ENCODE data around the gene DAZ4.
"Not testable (repeated sequence)": the region's sequence is repeated elsewhere in the genome, so short reads cannot be mapped to it uniquely, and the experiment has no call there.

The DAZ4 gene, protein sequence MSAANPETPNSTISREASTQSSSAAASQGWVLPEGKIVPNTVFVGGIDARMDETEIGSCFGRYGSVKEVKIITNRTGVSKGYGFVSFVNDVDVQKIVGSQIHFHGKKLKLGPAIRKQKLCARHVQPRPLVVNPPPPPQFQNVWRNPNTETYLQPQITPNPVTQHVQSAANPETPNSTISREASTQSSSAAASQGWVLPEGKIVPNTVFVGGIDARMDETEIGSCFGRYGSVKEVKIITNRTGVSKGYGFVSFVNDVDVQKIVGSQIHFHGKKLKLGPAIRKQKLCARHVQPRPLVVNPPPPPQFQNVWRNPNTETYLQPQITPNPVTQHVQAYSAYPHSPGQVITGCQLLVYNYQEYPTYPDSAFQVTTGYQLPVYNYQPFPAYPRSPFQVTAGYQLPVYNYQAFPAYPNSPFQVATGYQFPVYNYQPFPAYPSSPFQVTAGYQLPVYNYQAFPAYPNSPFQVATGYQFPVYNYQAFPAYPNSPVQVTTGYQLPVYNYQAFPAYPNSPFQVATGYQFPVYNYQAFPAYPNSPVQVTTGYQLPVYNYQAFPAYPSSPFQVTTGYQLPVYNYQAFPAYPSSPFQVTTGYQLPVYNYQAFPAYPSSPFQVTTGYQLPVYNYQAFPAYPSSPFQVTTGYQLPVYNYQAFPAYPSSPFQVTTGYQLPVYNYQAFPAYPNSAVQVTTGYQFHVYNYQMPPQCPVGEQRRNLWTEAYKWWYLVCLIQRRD

DNA sequence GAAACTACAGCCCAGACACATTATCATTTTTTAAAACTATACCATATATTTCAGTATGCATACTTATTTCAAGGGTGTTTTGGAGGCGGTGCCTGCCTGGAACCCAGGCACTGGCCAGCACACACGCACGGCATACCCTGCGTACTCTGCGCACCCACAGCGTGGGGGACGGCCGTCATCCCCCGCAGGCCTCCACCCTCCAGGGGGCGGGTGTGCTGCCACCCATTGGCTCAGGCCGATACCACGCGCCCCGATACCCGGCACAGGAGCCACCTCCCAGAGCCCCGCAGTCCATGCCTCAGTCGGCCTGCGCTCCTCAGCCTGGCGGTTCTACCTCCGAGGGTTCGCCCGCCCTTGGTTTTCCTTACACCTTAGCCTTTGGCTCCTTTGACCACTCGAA lies at the start of gene DAZ4:
DAZ4 (plus strand) TSS at position 301 of the 400 bp plus-strand sequence. CDS start 208 bp downstream, outside the sequence.
- not testable (repeated sequence) for DNase-seq

DNA sequence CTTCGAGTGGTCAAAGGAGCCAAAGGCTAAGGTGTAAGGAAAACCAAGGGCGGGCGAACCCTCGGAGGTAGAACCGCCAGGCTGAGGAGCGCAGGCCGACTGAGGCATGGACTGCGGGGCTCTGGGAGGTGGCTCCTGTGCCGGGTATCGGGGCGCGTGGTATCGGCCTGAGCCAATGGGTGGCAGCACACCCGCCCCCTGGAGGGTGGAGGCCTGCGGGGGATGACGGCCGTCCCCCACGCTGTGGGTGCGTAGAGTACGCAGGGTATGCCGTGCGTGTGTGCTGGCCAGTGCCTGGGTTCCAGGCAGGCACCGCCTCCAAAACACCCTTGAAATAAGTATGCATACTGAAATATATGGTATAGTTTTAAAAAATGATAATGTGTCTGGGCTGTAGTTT lies 20.4 kb upstream of the DAZ4 start, which contains the start of gene DAZ3:
DAZ3 (minus strand) TSS at position 101 of the 400 bp plus-strand sequence. CDS start 208 bp downstream, outside the sequence.
- DNase-seq, result not testable (repeated sequence)

DNA sequence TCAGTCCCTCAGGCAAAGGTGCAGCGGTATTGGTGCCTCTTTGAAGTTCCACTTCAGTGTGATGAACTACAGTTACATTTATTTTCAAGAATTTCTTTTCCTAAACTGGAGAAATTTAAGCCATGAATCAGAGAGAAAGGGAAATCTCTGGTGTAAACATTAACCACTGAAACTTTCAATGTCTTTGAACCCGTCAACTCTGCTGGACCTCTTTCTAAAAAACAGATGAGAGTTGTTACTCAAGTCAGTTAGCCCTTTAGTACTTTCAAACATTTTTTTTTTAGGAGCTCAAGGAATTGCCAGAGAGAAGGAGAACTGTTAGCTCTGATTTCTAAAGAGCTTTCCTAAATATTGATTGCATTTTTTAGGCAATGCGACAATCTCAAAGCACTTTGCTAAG lies 11.9 kb upstream of the DAZ4 start:
- DNase-seq, result not testable (repeated sequence)

DNA sequence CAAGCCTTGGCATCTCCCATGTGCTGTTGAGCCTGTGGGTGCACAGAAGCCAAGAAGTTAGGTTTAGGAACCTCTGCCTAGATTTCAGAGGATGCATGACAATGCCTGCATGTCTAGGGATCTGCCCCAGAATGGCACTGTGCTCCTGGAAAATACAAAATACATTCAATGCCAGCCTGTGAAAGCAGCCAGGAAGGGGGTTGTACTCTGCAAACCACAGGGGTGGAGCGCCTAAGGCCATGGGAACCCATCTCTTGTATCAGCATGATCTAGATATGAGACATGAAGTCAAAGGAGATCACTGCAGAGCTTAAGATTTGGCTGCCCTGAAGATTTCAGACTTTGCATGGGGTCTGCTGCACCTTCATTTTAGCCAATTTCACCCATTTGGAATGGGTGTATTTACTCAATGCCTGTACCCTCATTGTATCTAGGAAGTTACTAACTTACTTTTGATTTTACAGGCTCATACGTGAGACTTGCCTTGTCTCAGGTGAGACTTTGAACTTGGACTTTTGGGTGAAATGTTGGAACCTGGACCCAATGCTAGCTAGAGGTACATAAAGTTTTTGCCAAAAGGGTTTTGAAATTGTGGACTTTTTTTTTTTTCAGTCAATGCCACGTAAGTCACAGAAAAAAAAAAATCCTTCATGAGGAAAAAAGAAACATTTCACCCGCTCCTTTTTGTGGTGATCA lies 9.4 kb upstream of the DAZ4 start:
- not testable (repeated sequence) for DNase-seq

DNA sequence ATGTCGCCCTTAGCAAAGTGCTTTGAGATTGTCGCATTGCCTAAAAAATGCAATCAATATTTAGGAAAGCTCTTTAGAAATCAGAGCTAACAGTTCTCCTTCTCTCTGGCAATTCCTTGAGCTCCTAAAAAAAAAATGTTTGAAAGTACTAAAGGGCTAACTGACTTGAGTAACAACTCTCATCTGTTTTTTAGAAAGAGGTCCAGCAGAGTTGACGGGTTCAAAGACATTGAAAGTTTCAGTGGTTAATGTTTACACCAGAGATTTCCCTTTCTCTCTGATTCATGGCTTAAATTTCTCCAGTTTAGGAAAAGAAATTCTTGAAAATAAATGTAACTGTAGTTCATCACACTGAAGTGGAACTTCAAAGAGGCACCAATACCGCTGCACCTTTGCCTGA lies 8.7 kb upstream of the DAZ4 start:
- DNase-seq, result not testable (repeated sequence)
